NB4 (cell line): ENCODE measurements around the gene C11orf68.

Experiments
- CTCF ChIP-seq: IDR thresholded peaks from one replicate; pipeline ENCODE4 v1.5.1; 2012; ENCODE audit warnings: low read depth, low read length
- MAX ChIP-seq: IDR thresholded peaks from 2 replicates; pipeline ENCODE4 v1.6.1; 2011; ENCODE audit warnings: low read depth, low read length
- MYC ChIP-seq: IDR thresholded peaks from 2 replicates; pipeline ENCODE4 v1.6.1; 2011; ENCODE audit warnings: low read depth, low read length
- POLR2A ChIP-seq: IDR thresholded peaks from 2 replicates; pipeline ENCODE4 v1.6.1; 2011; ENCODE audit warnings: mild to moderate bottlenecking; ENCODE audit not compliant: insufficient read length; ENCODE audit errors: extremely low read depth

GRCh38 chr11:65885808-65886536, 32.9 kb downstream of the C11orf68 start:
- TF ChIP-seq POLR2A (no peak), CTCF (no peak), MAX (no peak), MYC (no peak)
